Mesothelial cell of epicardium (in vitro differentiated cells): ENCODE measurements around the gene RNF2. TPM values are rescaled to one million over a fixed set of nuclear protein-coding genes. Genes with fewer than 3 reads are reported as not detected.

ENCODE experiments used
- DNase-seq, 2 experiments: peaks; one replicate each; pipeline ENCODE4 v3.0.0; 2021; ENCODE audit warnings: low spot score in 2 of 2; ENCODE audit not compliant: unreplicated experiment in 2 of 2
- H3K27ac Mint-ChIP-seq: 2 replicates; pipeline ENCODE4 v1.8.0; 2021; ENCODE audit warnings: mixed read lengths
- H3K27me3 Mint-ChIP-seq: 2 replicates; pipeline ENCODE4 v1.8.0; 2021; ENCODE audit warnings: low read depth, mixed read lengths
- H3K36me3 Mint-ChIP-seq: 2 replicates; pipeline ENCODE4 v1.8.0; 2021; ENCODE audit warnings: mixed read lengths
- H3K4me1 Mint-ChIP-seq: 2 replicates; pipeline ENCODE4 v1.8.0; 2021; ENCODE audit warnings: mixed read lengths
- H3K4me3 Mint-ChIP-seq: 2 replicates; pipeline ENCODE4 v1.8.0; 2021; ENCODE audit warnings: mild to moderate bottlenecking, moderate library complexity, mixed read lengths
- H3K9me3 Mint-ChIP-seq: 2 replicates; pipeline ENCODE4 v1.8.0; 2021; ENCODE audit warnings: mixed read lengths
- CTCF ChIP-seq: fragments of 200-600 bp; sonication (generic); IDR thresholded peaks from one replicate; pipeline ENCODE4 v1.5.0; 2021; ENCODE audit warnings: antibody characterized with exemption; ENCODE audit not compliant: unreplicated experiment
- total RNA-seq: library from RNA; stranded (reverse); gene quantifications from 3 replicates; pipeline ENCODE4 v1.2.1, GENCODE V29; 2021

Gene RNF2
- total RNA-seq, 1 donor from 2014 or later = 36.1 TPM

GRCh38 chr1:185096531-185096930, 51.2 kb downstream of the RNF2 start:
- no peak overlapping the region for H3K4me3 Mint-ChIP-seq
- no peaks in the 10 kb centered on the region for H3K27me3 Mint-ChIP-seq
- no peak for TF ChIP-seq CTCF
- peaks cover 8% of the 10 kb centered on the region for H3K4me1 Mint-ChIP-seq
- no peaks in the 10 kb centered on the region for H3K9me3 Mint-ChIP-seq
- no peak for DNase-seq
- peaks cover 63% of the 10 kb centered on the region for H3K36me3 Mint-ChIP-seq
- no peak overlapping the region for H3K27ac Mint-ChIP-seq

- no peak for TF ChIP-seq CTCF
- Mint-ChIP-seq H3K4me3 (no peak overlapping the region), H3K9me3 (peaks cover 24% of the 10 kb centered on the region), H3K27me3 (no peaks in the 10 kb centered on the region), H3K4me1 (peaks cover 2% of the 10 kb centered on the region), H3K36me3 (peaks cover 64% of the 10 kb centered on the region), H3K27ac (peak overlapping the region; percentile 30)
- no peak for DNase-seq
Observed at GRCh38 chr1:185104083-185104482, 58.7 kb downstream of the RNF2 start.

- Mint-ChIP-seq H3K27ac (no peak overlapping the region), H3K27me3 (no peaks in the 10 kb centered on the region), H3K9me3 (peaks cover 32% of the 10 kb centered on the region), H3K4me1 (peaks cover 2% of the 10 kb centered on the region), H3K36me3 (peaks cover 60% of the 10 kb centered on the region), H3K4me3 (no peak overlapping the region)
- TF ChIP-seq CTCF = no peak
- no peak for DNase-seq
Observed at GRCh38 chr1:185105121-185105520, 59.8 kb downstream of the RNF2 start.

- no peak for DNase-seq
- no peak overlapping the region for H3K27ac Mint-ChIP-seq
Observed at GRCh38 chr1:185108321-185108720, 63.0 kb downstream of the RNF2 start.

GRCh38 chr1:185110145-185110544, 64.8 kb downstream of the RNF2 start:
- no peak overlapping the region for H3K27ac Mint-ChIP-seq

More at GRCh38 chr1:185108321-185108720, 63.0 kb downstream of the RNF2 start:
- no peak for TF ChIP-seq CTCF
- no peaks in the 10 kb centered on the region for H3K27me3 Mint-ChIP-seq
- peaks cover 40% of the 10 kb centered on the region for H3K36me3 Mint-ChIP-seq
- peaks cover 40% of the 10 kb centered on the region for H3K9me3 Mint-ChIP-seq
- H3K4me3 Mint-ChIP-seq = no peak overlapping the region
- H3K4me1 Mint-ChIP-seq = no peaks in the 10 kb centered on the region

More at GRCh38 chr1:185110145-185110544, 64.8 kb downstream of the RNF2 start:
- Mint-ChIP-seq H3K4me3 (no peak overlapping the region), H3K9me3 (peaks cover 39% of the 10 kb centered on the region), H3K36me3 (peaks cover 21% of the 10 kb centered on the region), H3K4me1 (no peaks in the 10 kb centered on the region), H3K27me3 (no peaks in the 10 kb centered on the region)
- DNase-seq = no peak
- no peak for TF ChIP-seq CTCF
